Left hindlimb (tissue), 1 donor: ENCODE data around the gene ZNF14.
"Not testable (repeated sequence)": the region's sequence is repeated elsewhere in the genome, so short reads cannot be mapped to it uniquely, and the experiment has no call there.

Source experiments
- DNase-seq: peaks from one replicate; pipeline ENCODE4 v3.0.0-alpha.2; 2018

The ZNF14 gene

DNA sequence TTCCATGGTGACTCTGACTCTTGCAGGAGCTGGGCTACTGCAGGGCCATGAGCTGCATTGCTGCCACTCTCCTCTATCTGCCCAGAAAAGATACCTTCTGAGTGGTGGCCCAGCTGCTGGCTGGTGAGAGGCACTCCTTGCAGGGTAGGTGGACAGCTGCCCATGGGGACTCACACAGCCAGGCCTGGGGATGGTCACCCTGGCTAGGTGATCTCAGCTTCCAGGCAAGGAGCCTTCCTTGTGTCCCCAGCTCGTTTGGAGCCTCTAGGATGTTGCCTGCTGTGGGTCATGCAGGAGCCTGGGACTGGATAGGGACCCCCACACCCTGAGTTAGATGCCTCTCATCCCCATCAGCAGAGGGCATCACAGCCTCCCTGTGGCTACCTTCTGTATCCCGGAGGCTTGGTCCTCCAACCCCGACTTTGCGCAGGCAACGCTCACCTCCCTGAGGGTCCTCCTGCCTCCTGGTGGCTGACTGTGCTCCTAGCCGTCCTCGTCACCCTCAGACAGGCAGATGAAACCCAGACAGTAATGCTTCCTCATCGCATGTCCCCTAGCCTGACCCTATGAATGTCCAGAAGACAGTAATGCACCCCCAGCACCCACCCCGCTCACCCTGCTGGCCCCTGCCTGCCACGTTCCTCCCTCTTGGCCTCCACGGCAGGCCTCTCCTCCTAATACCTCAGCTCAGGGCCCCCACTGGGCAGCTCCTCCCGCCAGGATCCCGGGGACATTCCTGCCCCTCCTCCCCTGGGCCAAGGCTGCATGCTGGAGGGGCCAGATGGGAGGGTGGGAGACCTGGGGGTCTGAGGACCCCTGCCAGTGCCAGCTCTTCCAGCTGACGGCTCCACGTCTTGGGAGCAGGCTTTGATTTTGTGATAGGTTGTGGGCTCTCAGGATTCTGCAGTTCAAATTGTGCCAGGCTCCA, 13.6 kb upstream of the ZNF14 start:
- no peak for DNase-seq

DNA sequence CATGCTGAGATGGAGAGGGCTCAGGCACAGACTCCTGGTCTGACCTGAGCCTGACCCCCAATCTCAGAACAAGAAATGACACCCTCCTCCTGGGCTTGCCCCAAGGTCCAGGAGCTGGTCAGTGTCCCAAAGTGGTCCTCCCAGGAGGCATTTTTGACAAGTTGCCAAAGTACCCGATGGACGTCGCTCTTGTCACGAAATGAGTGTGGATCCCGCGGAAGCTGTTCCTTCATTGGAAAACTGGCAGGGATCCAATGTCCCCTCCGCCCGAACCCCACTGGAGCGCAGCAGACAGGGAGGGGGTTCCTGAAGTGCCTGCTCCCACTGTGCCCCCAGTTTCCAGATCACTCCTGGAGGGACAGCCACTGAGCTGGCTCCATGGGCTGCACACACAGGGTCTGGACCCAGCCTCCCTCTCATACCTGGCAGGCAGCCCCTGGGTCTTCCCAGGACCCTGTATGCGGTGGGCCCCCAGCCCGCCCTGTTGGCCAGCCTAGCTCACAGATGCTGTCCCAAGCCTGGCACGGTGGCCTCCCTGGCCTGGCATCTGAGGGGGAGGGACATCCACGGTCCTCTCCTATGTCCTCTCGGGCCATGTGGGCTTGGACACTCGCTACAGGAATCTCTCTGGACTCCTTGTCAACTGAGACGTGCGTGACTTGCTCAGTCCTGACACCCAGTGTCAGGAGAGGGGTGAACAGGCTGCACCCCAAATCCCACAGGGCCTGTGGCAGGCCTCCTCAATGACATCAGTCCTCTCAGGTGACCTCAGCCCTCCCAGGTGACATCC, 12.8 kb upstream of the ZNF14 start:
- no peak for DNase-seq

DNA sequence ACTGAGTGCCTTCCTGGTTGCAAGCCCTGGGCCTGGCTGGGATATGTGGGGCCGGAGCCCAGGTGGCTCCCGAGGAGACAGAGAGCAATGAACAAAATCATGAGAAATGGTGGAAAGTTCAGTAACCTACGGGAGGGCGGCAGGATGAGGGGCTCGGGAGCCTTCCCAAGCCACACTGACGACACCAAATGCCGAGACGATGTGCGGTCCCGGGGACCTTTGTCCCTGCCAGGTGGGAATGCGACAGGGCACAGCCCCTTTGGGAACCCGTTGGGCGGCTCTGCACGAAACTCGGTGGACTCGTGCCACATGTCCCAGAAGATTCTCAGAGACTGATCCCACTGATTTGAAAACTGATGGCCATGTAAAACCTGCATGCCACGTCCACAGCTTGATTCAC, 11.7 kb upstream of the ZNF14 start:
- DNase-seq = no peak

DNA sequence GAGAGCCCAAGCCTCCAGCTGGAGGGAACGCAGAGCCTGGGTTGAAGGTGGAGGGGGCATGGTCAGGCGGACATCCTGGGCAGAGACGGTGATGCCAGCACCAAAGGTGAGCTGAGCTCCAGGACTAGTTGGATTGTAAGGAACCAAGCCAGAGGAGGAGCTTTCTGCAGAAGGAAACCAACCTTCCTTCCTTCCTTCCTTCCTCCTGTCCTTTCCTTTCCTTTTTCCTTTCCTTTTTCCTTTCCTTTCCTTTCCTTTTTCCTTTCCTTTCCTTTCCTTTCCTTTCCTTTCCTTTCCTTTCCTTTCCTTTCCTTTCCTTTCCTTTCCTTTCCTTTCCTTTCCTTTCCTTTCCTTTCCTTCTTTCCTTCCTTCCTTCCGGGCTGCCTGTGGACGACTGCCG, 11.0 kb upstream of the ZNF14 start:
- DNase-seq = not testable (repeated sequence)

DNA sequence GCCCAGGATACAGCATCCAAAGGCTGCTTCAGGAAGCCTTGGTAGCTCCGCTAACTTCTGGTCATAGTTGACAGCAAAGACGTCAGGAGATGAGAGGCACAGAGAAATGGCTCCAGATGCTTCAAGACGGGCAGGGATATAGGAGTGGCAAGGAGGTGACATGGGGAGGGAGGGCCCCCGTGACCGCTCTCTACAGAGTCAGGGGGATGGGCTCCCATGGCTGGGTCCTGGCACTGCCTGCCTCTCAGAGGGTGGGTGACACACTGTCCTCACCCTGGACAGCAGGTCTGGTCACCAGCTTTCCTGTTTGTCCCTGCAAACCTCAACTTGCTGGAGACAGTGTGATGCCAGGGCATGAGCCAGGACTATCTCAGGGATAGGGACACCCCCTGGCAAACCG, 10.3 kb upstream of the ZNF14 start:
- no peak for DNase-seq

DNA sequence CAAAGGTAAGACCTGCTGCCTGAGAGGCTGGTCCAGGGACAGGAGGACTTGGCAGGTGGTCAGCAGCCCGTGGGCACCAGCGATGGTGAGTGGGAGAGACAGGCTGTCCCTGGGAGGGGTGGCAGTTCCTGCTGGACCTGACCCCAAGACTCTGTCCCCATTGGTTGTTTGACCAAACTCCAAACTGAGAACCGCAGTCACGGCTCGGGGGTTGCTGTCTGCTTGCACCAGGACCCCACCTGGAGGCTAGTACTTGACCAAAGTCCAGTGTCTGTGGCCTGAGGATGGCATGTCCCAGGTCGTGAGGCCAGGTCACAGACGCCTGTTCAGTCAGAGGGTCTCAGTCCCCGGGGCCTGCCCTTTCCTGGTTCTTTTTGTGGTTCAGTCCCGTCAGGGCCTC, 9.9 kb upstream of the ZNF14 start:
- DNase-seq = no peak

DNA sequence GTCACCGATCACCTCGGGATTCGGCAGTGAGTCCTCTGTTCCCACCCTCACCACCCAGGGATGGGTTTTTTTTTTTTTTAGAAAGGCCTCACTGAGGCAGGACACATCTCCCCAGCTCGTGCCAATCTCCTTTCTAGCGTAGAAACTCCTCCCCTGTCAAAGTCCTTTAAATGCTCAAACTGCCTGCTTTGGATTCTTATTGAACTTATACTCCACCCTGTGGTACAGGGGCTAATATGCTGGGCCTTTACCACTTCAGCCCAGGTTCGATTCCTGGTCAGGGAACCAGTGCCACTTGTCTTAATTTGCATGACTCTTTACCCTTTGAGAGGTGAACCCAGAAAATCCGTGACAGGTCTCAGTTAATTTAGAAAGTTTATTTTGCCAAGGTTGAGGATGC, 8.3 kb upstream of the ZNF14 start:
- DNase-seq = no peak

DNA sequence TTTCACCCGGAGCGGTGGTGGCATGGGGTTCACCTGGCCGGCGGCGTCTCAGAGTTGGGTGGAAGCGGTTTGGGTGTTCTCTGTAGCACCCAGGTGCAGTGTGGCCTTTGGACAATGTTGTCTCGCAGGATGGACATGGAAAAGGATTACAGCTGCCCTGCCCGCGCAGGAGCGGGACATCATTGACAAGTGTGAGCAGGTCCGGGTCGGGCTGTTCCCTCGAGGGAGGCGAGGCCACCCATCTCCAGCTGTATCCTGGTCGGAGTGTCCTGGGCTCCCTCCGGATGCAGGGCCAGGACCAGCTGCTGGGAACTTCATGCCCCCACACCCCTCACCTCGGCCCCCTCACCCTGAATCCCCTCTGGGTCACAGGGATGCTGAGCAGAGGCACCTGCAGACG, 7.8 kb upstream of the ZNF14 start:
- no peak for DNase-seq

DNA sequence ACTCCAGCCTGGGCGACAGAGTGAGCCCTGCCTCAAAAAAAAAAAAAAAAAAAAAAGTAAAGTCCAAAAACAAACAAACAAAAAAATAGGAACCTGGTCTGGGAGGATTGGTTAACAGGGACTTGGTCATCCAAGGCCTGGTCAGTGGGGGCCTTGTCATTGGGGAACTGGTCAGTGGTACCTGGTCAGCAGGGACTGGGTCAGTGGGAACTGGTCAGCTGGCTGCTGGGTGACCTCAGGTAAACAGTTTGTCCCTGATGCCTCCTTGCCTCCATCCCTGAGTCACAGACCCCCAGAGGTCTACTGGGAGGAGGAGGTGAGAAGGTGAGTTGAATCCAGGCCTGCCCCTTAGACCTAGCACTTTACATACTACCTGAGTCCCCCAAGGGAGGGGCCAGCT, 5.7 kb upstream of the ZNF14 start:
- no peak for DNase-seq

DNA sequence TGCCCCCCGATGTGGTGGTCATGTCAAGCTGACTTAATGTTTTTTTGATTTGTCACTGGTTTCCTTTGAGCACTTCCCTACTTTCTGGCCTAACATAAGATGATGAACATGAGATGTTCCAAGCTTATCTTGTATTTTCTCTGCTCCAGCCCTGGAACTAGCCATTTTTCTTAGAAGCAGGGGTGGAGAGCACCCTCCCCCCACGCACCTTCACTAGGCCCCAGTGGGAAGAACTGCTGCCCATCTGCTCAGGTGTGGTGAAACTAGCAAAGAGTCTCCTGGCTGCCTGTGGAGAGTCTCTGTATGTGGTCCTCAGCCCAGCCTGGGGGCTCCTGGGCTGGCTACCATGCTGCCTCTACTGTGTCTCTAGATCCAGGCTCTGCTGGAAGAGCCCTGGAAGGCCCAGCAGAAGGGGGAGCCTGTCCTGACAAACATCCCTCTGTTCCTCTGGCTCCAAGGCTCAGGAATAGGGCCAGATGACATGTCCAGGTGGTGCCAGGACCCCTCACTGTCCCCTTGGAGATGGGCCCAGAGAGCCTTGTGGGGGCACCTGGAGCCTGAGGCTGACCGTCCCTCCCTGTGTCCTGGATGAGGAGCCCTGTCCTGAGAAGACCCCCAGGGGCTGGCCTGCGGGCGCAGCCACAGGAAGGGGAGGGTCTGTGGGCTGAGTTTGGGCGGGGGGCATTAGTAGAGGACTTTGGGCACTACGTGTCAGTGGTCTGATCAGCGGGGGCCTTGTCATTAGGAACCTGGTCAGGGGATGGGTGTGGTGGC, 4.8 kb upstream of the ZNF14 start:
- DNase-seq = no peak

DNA sequence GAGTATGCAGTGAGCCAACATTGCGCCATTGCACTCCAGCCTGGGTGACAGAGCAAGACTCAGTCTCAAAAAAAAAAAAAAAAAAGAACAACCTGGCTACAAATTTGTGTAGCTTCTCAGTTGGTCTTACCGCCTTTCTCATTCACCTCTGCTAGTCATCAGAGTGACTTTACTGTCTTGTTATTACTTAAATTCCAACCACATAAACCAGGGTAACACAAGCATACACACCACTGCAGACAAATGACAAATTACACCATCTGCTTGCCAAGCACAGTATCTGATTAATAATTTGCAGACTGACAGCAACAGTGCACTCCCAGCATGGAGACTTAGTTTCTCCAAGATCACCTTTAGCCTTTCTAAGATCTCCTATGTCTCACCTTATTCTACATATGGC, 11.0 kb downstream of the ZNF14 start:
- DNase-seq = no peak

DNA sequence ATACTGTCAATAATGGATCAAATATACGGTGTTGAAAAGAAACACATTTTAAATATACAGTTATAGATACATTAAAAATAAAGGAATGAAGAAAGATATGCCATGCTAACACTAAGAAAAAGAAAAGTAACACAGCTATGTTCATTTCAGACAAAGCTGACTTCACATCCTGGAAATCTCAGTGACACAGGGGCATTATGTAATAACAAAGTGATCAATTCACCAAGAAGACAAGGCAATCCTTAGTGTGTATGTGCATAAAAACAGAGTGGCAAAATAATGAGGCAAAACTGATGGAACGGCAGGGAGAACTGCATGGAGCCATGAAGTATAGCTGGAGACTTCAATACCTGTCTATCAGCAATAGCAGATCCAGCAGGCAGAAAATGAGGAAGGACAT, 13.1 kb downstream of the ZNF14 start:
- DNase-seq = no peak

DNA sequence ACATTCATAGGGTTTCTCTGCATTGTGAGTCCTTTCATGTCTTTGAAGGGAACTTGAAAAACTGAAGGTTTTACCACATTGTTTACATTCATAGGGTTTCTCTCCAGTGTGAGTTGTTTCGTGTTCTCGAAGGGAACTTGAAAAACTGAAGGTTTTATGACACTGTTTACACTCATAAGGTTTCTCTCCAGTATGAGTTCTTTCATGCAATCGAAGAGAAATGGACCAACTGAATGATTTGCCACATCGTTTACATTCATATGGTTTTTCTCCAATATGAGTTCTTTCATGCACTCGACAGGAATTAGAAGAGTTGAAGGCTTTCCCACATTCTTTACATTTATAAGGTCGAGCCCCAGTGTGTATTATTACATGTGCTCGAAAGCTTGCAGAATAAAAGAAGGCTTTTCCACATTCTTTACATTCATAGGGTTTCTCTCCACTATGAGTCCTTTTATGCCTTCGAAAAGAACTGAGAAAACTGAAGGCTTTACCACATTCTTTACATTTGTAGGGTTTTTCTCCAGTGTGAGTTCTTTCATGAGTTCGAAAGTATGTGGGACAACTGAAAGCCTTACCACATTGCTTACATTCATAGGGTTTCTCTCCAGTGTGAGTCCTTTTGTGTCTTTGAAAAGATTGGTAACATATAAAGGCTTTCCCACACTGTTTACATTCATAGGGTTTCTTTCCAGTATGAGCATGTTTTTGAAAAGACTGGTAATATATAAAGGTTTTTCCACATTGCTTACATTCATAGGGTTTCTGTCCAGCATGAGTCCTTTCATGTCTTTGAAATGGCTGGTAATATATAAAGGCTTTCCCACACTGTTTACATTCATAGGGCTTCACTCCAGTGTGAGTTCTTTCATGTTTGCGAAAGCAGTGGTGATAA, 20.7 kb downstream of the ZNF14 start:
- no peak for DNase-seq

DNA sequence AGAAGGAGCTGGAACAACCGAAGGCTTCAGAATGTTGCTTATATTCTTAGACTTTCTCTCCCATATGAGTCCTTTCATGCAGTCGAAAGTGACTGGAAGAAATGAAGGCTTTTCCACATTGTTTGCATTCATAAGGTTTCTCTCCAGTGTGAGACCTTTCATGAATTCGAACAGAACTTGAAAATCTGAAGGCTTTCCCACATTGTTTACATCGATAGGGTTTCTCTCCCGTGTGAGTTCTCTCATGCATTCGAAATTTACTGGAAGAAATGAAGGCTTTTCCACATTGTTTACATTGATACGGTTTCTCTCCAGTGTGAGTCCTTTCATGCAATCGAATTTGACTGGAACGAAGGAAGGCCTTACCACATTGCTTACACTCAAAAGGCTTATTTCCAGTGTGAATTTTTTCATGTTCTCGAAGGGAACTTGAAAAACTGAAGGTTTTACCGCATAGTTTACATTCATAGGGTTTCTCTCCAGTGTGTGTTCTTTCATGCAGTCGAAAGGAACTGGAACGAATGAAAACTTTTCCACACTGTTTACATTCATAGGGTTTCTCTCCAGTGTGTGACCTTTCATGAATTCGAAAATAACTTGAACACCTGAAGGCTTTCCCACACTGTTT, 21.5 kb downstream of the ZNF14 start:
- no peak for DNase-seq

DNA sequence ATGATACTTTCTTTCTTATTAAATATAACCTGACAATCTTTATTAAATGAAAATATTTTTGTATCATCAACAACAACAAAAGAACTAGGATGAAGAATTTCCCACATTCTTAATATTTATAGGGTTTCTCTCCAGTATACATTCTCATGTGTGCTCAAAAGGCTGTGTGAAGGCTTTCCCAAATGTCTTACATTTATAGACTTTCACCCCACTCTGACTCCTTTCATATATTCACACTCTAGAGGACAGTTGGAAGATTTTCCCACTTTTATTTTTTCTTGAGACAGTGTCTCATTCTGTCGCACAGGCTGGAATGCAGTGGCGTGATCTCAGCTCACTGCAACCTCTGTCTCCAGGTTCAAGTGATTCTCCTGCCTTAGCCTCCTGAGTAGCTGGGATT, 22.4 kb downstream of the ZNF14 start:
- no peak for DNase-seq

DNA sequence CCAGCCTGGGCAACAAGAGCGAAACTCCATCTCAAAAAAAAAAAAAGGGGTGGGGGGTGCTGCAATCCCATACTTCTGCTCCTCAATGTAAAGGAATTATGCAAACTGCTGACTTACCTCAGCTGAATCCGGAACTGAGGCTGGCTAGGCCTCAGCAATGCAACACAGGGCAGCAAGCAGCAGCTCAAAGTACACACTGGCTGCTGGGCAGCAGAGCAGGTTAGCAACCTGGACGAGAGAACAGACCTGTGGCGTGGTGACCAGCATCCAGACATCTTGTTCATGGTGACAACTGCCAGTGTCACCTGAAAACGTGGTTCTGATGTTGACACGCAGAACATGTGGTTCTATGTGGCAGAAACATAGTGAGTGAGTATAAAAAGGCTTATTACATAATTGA, 28.1 kb downstream of the ZNF14 start:
- DNase-seq = no peak

DNA sequence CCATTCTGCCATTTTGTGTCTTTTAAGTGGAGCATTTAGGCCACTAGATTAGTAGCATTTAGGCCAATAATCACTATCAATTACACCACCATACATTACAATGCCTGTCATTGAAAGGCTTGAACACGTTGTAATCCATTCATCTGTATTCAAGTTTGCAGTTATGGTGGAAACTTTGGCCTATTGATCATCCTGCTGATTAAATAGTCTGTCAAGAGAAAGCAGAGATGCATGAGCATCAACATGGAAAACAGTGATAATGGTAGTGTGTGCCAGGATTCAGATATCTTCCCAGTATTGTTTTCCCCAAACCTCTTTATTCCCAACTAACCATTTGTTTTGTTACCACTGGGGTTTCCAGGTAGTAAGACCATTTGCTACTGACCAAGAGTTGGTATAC, 32.4 kb downstream of the ZNF14 start:
- not testable (repeated sequence) for DNase-seq

DNA sequence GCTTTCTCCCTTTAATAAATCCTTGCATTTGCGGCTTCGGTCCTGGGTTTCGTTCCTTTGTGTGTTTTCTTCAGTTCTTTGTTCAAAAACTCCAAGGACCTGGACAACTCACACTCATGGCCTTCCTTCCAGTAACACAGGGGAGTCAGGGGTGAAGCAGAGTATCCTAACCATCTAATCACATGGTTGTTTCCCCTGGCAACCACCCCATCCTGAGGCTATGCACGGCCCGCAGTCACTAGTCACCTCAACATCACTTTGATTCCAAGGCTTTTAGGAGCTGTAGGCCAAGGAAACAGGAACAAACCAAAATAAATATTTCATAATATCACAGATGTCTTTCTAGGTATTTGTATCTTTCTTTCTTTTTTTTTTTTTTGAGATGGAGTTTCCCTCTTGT, 35.3 kb downstream of the ZNF14 start:
- no peak for DNase-seq

DNA sequence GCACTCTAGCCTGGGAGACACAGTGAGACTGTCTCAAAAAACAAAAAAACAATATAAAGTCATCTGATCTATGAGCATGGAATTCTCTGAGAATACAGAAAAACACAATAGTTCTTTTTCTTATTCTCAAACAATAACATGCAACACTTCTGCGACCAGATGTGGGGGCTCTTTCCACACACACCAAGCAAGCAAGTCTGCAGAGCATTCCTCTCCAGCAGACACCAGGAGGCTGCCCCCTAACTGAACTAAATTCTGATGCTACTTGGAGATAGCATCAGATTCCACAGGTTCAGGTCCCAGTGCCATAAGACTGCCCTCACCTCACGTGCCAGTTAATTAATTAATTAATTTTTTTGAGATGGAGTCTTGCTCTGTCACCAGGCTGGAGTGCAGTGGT, 36.5 kb downstream of the ZNF14 start:
- DNase-seq = no peak

DNA sequence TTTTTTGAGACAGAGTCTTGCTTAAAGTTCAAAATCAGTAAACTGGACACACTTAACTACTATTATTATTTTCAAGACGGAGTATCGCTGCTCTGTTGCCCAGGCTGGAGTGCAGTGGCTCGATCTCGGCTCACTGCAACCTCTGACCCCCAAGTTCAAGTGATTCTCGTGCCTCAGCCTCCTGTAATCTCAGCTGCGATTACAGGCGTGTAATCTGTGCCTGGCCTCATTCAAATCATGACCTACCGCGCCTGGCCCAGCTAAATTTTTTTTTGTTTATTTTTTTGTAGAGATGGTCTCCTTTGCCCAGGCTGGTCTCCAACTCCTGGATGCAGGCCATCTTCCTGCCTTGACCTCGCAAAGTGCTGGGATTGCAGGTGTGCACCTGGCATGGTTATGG, 41.2 kb downstream of the ZNF14 start:
- DNase-seq = no peak

DNA sequence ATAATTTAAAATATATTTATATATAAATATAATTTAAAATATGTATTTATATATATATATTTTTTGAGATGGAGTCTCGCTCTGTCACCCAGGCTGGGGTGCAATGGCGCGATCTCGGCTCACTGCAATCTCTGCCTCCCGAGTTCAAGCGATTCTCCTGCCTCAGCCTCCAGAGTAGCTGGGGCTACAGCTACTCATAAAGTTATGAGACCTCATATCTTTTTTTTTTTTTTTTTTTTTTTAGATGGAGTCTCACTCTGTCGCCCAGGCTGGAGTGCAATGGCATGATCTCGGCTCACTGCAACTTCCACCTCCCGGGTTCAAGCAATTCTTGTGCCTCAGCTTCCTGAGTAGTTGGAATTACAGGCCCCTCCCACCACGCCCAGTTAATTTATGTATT, 43.9 kb downstream of the ZNF14 start:
- DNase-seq = not testable (repeated sequence)

DNA sequence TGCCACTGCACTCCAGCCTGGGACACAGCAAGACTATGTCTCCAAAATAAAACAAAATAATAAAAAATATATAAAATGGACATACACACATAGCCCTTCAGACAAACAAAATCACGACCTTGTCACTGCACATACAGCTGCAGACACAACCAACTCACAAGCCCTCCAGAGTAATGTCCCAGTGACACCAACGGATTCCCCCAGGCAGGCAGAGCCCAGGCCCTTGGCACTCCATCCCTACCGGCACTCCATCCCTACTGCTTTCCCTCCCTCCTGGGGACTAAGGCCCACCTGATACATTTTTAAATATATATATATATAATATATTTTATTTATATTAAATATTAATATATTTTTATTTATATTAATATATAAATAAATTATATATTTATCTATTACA, 45.8 kb downstream of the ZNF14 start:
- no peak for DNase-seq
